ENCODE data around the gene RGS12. TPM values are rescaled to one million over a fixed set of nuclear protein-coding genes. Genes with fewer than 3 reads are reported as not detected.
"Not testable (repeated sequence)": the region's sequence is repeated elsewhere in the genome, so short reads cannot be mapped to it uniquely, and the experiment has no call there.

Gene RGS12
- total RNA-seq, 1 donor from 2014 or later, result 47.1 TPM

DNA sequence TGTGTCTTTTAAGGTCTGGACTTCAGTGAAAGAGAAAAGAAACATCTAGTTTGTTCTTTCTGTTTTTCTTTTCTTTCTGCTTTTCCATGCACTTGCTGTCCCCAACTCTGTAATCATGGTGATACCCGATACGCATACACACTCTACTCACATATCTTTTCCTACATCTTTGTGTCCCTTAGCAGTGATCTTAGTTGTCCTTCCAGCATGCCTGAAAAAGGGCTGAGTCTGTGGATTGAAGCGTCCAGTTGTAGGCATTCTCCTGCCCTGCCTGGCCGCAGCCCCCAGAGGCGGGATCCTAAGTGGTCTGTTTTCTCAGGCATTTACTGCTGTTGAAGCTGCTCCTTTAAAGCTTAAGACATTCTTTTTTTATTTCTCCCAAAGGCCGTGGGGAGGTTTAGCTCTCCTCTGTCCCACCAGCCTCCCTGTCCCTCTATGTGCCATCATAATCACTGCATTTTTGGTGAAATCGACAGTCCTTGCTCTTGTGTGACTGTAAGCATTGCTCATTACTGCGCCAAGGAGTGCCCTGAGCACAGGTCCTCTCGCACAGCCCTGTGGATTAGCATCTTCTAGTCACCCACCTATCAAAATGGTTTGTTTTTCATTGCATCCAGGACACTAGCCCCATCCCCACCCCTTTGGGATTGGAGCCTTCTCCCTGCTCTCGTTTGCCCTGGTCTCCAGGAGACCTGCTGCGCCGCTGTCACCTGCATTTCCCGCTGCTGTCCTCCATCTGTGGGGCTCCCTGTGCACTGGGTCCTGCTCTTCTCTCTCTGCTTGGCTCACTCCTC is 4.4 kb downstream of the RGS12 start:
- no peak for DNase-seq (ENCODE audit: low spot score)

DNA sequence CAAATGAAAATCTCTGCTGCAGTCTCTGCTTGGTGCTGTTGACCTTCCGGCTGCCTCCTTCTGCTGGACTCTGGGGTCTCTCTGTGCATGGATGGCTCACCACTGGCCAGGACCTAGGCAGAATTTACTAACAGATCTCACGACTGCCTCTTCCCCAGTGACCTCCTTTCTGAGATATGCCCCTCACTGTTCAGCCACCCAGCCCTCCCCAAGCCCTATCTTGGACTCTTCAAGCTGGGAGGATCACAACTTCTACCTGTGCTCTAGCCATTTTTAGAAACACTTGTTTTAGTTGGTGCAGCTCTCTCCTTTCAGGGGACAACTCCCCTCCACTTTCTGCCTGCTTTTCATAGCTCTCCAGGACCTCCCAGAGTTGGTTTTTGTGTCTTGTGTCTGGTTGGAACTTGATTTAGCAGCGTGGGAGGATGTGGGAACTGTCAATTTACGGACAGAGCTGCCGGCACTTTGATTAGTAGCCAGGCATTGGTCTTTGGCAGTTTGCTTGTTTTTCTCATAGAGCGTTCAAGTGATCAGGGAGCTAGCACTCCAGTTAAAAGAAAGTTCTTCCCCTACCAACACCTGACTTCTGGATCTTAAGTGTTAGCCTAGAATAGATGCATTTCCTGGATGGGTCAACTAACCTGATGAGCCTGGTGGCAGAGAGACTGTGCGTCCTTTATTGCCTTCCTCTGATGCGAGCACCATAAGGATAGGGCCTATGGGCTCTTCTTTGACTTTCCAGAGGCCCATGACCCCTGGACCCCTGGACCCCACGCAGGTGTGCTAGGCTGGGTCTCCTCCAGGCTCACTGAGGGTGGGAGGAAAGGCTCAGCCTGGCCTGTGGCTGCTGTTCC is 6.5 kb downstream of the RGS12 start:
- no peak for DNase-seq (ENCODE audit: low spot score)

DNA sequence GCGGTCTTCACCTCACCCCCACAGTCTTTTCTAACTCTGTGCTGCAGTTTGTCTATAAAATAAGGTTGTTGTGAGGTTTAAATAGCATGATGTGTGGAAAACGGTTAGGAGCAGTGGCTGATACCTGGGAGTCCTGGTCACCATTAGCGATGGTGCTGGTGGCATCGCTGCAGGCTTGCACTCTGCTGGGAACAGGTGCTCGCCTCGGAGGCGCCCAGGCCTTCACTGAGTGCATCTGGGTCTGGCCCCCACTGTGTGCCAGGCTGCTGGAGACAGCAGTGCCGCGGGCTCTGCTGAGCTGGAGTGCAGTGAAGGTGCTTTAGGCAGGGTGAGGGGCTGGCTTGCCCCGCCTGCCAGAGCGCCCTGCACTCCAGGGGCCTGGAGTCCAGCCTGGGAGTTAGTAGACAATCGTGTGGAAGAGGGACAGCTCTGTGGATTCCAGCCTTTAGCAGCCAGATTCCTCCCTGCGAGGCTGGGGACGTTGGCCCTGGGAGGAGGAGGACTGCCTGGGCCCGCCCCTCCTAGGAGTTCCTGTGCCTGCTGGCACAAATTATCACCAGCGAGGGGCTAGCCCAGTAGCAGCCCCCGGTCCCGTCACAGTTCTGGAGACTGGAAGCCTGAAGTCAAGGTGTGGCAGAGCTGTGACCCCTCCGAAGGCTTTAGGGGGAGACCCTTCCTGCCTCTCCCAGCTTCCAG is 7.3 kb downstream of the RGS12 start:
- no peak for DNase-seq (ENCODE audit: low spot score)

DNA sequence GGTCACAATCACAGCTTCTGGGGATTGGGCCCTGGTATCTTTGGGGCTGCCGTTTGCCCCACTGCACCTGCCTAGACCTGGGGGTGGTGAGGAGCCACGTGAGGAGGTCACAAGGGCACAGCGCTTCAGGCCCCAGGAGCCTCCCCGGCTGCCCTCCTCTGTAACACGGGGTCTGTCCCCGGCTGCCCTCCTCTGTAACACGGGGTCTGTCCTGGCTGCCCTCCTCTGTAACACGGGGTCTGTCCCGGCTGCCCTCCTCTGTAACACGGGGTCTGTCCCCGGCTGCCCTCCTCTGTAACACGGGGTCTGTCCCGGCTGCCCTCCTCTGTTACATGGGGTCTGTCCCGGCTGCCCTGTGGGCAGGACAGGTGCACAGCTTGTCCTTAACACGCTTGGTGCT is 8.1 kb downstream of the RGS12 start:
- not testable (repeated sequence) for DNase-seq (ENCODE audit: low spot score)

DNA sequence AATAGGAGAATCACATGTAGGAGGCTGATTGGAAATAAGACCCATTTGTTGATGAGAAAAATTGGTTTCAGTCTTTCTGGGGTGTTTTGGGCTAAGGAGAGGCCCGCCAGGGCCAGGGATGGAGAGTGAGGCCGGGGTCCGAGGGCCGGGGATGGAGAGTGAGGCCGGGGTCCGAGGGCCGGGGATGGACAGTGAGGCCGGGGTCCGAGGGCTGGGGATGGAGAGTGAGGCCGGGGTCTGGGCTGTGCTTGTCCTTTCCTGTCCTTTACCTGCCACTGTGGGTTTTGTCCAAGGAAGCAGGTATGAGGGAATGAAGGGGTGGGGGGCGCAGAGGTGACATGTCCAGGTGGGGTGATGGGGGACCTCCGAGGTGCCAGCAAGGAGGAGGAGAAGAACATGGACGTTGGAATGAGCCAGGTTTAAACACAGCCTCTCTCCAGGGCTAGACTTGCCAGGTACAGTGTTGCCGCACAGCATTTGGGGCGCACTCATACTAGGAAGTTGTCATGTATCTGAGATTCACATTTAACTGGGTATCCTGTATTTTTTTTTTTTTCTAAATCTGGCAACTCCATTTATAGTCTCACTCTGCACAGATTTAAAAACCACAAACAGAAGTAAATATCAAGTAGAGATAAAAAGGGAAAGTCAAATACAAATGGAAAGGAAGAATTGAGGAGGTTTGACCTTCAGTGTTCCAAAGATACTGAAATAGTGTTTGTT is 8.8 kb downstream of the RGS12 start:
- no peak for DNase-seq (ENCODE audit: low spot score)

DNA sequence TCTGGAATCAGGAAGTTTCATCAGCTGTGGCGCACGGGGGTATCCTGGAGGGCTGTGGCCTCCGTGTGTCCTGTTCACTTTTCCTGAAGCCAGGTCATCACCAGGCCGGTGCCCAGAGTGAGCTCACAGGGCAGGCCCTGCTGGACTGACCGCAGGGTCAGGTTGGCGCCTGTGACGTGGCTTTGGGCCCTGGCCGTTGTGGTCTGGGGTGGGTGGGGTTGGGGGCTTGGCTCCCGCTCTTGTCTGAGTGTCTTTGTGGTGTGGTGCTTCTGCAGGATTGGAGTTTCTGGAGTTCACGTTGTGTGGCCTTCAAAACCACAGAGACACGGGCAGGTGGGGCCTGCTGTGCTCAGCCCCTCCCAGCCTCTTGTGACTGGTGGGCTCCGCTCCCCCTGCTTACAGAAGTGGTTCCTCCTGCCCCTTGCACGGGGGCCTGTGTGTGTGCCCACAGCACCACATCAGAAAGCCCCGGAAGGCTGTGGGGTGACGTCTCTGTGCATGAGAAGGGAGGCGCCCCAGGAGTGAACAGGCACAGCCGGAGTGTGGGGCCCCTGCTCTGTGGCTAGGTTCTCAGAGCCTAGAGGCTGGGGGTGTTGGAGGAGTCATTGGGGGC is 9.5 kb downstream of the RGS12 start:
- DNase-seq (ENCODE audit: low spot score), result no peak

DNA sequence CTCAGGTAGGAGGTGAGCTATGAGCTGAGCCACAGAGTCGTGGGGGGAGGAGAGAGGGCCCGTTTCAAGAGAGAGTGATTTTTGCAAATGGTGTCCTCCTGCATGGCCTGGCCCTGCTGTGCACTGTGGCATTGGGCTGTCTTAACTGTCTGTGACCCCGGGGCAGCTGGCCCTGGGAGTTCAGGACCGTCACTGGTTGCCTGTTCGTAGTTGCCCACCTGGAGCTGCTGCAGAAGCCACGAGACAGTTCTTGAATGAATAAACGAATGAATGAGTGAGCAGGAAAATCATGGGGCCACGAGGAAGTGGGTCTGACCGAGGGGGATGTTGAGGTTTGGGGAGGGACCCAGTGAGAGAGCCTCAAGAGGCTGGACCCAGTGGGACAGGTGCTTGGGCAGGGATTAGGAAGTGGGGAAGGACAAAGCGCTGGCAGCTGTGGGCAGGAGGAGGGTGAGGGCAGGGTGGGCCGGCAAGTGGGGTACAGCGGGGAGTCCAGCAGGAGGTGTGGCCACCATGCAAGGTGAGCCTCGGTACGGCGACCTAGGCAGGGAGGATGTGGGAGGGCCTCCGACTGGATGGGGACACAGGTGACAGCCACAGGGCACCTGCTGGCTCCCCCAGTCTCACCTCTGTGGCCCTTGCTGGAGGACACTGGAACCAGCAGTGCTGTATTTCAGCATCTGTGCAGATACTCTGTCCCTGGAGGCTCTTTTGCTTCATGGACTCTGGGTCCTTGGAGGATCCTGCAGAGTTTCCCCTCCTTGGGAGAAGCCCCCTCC is 10.2 kb downstream of the RGS12 start:
- no peak for DNase-seq (ENCODE audit: low spot score)

DNA sequence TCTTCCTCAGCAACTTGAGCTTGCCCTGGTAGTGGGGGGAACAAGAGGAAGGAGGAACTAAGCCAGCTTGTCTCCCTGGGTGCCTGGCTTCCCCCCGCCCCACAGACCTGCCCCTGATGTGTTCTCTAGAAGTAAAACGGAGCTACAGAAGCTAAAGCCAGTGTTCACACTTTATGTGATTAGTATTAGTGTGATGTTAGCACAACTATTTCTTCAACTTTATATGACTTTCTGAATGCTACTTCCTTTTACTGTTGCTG is 10.7 kb downstream of the RGS12 start:
- no peak for DNase-seq (ENCODE audit: low spot score)

DNA sequence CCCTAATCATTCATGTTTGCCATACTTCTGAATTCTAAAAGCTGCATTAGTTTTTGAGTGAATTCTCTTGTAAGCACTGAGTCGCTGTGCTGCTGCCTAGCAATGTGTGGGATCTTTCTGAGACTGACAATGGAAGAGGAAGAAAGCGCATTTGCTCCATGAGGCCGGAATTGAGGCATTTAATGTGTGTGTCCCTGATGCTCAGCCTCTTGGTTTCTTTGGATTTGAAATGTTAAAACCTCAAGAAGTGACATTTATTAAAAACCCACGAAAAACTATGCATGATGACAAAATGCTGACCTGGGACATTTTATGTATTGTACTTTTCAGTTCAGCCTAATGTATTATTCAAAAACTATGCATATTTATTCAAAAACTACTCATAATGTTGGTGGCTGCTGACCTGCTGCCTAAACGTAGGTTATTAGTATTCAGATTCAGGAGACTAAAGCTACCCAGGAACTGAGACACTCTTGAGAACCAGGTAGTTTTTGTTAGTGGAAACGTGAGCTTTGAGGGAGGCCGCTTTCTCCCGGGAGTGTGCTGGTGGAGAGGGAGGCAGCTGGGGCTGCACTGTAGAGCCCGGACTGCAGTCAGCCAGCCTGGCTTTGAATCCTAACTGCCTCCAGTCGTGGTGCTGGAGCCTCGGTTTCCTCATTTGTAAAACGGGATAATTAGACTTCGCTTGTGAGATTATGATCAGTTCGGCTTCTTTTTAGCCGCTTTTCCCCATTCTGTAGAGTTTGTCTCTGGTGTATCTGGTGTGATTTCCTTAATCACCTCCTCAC is 11.3 kb downstream of the RGS12 start:
- DNase-seq (ENCODE audit: low spot score), result no peak

DNA sequence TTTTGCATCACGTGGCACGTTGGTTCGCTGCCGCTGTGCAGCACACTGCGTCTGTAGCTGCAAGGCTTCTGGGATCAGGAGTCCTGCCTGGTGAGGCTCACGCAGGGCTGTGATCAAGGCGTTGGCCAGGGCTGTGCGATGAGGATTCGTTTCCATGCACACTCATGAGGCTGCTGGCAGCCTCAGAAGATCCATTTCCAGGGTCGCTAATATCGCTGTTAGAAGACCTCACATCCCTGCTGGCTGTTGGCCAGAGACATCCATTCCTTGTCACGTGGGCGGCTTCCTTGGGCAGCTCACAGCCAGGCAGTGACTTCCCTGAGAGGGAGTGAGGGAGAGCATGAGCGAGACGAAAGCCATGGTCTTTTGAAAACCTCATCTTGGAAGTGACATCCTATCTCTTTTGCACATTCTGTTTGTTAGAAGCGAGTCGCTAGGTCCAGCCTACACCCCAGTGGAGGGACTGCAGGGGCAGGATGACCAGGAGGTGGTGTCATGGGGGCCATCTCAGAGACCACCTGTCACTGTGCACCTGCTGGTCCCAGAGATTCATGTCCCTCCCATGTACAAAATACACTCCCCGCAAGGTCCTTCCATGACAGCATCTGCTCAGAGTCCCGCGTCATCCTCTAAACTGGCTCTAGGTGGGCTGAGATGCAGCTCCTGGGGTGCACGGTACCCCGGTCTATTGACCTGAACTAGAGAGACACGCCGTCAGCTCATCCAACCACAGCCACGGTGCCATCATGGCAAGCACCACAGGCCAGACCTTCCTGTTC is 12.2 kb downstream of the RGS12 start:
- DNase-seq (ENCODE audit: low spot score), result no peak

DNA sequence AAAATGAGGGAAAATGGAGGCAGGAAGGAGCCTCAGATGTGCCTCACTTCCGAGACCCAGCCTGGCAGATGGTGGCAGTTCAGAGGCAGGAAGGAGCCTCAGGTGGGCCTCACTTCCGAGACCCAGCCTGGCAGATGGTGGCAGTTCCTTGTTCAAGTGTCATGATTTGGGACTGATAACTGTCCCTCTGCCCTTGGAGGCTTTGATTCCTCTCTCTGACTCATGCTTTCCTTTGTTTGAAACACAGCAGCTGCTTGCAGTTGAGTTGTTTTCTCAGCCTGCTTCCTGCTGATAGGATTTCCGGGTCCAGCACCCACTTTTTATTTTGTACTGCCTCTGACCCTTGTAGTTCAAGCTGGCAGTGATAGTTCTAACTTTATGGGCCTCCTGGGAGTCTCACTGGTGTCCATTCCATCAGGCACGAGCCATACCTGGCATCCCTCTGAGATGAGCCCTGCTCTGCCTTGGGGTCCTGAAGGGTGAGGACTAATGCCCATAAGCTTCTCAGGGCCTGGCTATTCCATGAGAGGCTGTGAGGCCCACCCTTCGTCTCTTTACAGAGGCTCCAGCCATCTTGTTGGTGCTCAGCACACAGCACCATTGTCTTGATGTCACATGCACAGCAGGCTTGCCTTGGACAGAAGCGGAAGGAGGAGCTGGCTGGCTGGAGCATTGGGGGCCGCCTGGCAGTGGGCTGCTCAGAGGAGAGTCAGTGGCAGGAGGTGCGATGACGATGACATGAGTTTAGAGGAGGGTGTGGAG is 13.0 kb downstream of the RGS12 start:
- no peak for DNase-seq (ENCODE audit: low spot score)

DNA sequence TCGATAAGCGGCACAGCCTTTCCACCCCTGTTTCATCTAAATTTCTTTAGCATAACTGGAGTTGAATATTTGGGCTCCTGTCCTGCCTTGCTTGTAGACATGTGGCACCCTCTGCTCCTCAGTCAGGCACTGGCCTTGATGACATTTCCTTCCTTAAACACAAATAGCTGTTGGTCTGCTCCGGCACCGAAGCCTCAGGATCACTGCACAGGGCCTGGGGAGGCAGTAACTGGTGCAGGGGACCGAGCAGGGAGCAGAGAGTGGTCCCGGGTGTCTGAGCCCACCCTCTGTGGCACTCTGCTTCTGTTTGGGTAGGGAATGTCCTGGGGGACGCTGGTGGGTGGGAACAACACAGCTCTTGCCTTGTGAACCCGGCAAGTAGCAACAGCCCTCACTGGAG is 13.6 kb downstream of the RGS12 start:
- no peak for DNase-seq (ENCODE audit: low spot score)

DNA sequence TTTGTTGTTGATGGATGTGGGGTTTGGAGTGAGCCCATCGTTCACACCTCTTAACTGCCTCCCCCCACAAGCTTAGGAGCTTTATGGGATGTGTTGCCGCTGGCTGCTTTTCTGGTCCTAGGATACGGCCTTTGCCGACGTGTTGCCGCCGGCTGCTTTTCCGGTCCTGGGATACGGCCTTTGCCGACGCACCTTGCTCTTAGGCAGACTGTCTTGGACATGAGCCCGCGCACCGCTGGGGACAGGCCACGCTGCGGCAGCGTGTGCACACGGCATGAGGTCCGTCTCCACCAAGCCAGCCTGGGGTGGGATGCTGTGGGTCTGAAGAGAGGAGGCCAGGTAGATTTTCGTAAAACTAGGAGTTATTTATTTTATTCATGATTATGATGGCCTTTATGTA is 14.2 kb downstream of the RGS12 start:
- DNase-seq (ENCODE audit: low spot score), result no peak

DNA sequence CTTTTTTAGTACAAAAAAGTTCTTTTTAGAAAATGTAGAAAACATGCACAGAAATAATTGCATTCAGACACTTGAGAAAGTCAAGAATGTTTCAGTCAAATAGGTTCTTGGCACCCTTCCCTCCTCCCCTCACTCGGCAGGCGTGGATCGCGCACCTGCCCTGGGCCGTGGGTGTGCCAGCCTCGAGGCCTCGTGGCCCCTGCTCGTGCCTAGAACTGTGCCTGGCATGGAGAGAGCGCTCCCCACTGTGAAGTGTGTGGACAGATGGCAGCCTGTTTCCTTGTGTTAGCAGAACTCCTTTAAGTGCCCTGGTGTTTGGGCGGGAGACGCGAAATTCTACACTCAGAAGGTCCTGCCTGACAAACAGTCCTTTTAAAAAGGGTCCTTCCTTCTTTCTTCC is 14.7 kb downstream of the RGS12 start:
- no peak for DNase-seq (ENCODE audit: low spot score)

DNA sequence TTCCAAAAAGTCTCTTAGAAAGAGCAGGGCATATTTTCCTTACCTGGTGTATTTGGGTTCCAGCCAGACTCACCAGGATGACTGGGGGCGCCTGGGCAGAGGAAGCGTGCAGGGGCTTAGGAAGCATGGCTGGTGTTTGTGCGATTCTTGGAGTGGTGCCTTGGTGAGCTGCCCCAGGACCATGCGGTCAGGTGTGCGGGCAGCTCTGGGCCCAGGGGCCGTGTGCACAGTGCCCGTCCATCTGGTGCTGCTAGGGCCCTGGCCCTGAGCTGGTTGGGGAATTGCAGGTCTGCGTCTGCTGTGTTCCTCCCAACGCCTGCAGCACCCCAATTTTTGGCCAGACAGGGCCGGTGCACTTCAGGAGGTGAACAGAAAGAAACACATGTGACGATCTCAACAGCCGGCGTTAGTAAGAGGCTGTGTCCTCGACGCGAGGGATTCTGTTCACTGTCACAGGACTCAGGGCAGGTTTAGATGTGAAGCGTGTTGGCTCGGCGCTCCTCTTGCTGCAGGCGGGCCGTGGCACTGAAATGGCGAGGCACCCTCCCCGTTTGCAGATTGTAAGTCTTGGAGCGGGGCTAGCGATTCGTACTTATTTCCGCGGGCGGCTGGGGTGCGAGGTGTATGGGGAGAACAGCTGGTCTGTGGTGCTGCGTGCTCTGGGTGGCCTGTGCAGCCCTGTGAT is 15.2 kb downstream of the RGS12 start:
- no peak for DNase-seq (ENCODE audit: low spot score)

DNA sequence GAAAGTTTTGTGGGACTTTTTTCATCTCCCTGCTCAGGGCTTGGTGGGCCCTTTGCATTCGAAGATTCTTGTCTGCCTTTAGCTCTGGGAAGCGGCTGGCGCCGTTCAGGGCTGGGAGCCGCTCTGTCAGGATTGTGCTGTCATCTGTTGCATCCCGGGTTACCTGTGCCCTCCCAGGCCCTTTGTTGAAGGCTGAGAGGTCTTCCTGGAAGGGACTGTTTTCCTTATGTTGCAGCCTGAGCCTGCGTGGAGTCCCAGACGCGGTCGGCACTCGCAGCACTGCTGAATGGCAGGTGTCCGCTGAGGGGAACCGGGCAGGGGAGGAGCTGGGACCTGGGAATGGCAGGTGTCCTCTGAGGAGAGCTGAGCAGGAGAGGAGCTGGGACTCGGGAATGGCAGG is 15.9 kb downstream of the RGS12 start:
- DNase-seq (ENCODE audit: low spot score), result no peak

DNA sequence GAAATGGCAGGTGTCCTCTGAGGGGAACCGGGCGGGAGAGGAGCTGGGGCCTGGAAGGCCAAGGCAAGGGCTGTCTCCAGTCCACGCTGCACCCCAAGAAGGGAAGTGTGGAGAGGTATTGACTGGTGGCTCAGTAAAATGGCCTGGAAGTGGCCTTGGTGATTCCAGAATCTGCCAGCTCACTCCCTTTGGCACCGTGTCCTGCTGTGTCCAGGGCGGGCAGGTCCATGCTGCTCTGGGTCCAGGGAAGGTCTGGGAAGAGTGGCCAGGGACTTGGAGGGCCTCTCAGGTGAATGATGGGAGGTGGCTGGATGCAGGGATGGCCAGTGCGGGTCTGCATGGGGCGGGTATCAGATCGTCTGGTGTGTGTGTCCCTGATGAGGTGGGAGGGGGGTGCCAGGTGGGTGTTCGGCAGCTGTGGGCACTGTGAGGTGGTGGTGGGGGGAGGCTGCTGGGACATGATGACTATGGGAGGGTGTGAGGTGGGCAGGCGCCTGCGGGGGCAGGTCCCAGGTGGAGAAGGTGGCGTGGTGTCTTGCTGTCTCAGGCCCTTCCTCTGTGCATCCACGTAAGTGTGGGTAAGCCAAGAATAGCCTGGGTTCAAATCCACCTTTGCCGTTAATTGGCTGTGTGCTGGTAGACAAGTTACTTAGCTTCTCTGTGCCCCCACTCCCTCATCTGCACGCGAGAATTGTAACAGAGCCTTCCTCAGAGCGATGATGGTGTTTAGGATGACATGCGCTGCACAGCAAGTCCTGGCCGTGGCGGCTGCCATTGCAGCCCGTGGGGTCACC is 17.7 kb downstream of the RGS12 start:
- no peak for DNase-seq (ENCODE audit: low spot score)

Measured in mucosa of gallbladder (tissue), 1 donor.